ENCODE results near the gene METTL8.

Gene METTL8

GRCh38 chr2:171325886-171326585 is 107.8 kb downstream of the METTL8 start:
- DNase-seq (ENCODE audit: low read depth), result no peak
- H3K4me3 ChIP-seq (ENCODE audit: low read length), result no peak overlapping the region
- no peak for TF ChIP-seq CTCF (conservative IDR thresholded peaks at IDR 0.05; ENCODE audit: low read length)

- DNase-seq (ENCODE audit: low read depth), result no peak
- no peak for TF ChIP-seq CTCF (conservative IDR thresholded peaks at IDR 0.05; ENCODE audit: low read length)
- no peak overlapping the region for H3K4me3 ChIP-seq (ENCODE audit: low read length)
These were observed 109.7 kb downstream of the METTL8 start for GRCh38 chr2:171323971-171324528.

- TF ChIP-seq CTCF (conservative IDR thresholded peaks at IDR 0.05; ENCODE audit: low read length), result no peak
- no peak overlapping the region for H3K4me3 ChIP-seq (ENCODE audit: low read length)
- no peak for DNase-seq (ENCODE audit: low read depth)
These were observed 110.9 kb downstream of the METTL8 start for GRCh38 chr2:171322928-171323327.

DNA sequence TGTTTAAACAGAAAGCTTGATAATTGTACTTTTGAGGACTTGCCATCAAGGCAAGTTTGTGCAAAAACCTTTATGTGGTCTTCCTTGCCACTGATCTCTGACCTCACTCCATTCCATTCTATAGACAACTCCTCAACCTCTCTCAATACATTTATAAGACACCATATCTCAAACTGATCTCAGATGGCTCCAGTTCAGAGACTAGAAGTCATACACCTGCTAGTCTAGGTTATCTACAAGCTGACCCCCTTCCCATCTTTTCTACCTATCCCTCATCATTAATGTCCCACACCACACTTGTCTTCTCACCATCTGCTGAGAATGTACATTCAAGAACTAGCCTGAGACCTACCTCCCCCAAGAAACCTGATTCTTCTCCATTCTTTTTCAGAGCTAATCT is 113.1 kb downstream of the METTL8 start:
- H3K4me3 ChIP-seq (ENCODE audit: low read length), result no peak overlapping the region
- no peak for TF ChIP-seq CTCF (conservative IDR thresholded peaks at IDR 0.05; ENCODE audit: low read length)
- no peak for DNase-seq (ENCODE audit: low read depth)

GRCh38 chr2:171320208-171320621 is 113.6 kb downstream of the METTL8 start:
- no peak for DNase-seq (ENCODE audit: low read depth)
- no peak overlapping the region for H3K4me3 ChIP-seq (ENCODE audit: low read length)

DNA sequence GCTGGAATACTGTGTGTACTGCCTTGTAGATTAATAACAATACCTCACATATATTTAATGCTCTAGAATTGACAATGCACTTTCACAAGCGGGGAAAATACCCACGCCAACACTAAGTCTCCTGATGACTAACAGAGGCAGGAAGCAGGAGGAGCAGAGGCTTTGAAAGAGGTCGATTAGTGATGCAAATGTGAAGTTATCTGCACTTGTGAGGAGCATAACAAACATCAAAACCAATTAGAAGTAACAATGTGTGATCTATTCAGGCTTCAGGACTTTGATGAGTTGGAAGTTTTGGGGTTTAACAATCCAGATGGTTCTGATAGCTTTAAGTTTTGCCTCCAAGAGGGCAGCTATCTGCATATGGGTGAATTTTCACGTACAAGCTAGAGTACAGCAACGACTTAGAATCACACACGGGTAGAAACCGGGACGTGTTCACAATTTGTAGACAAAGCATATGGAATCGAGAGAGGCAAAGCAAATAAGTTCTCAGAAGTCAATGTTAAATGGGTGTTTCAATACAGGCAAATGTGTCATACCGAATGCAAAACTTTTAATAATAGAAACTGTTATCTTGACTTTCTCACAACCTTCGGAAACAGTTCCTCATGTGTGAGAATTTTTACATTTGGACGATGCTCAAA is 114.5 kb downstream of the METTL8 start:
- no peak overlapping the region for H3K4me3 ChIP-seq (ENCODE audit: low read length)
- peak; percentile 28 for DNase-seq (ENCODE audit: low read depth)

More at GRCh38 chr2:171320208-171320621, 113.6 kb downstream of the METTL8 start:
- no peak for TF ChIP-seq CTCF (conservative IDR thresholded peaks at IDR 0.05; ENCODE audit: low read length)

More for the DNA sequence above, 114.5 kb downstream of the METTL8 start:
- TF ChIP-seq CTCF (conservative IDR thresholded peaks at IDR 0.05; ENCODE audit: low read length), result no peak

Measured in AG10803 (cell line).